GM21447 (cell line): ENCODE measurements around the gene TTC31.
"Not testable (repeated sequence)": the region's sequence is repeated elsewhere in the genome, so short reads cannot be mapped to it uniquely, and the experiment has no call there.

Experiments
- ATAC-seq: cut with Tn5 transposase; IDR thresholded peaks from one replicate; pipeline ENCODE4 v1.9.1; 2021; ENCODE audit not compliant: unreplicated experiment

Gene TTC31

DNA sequence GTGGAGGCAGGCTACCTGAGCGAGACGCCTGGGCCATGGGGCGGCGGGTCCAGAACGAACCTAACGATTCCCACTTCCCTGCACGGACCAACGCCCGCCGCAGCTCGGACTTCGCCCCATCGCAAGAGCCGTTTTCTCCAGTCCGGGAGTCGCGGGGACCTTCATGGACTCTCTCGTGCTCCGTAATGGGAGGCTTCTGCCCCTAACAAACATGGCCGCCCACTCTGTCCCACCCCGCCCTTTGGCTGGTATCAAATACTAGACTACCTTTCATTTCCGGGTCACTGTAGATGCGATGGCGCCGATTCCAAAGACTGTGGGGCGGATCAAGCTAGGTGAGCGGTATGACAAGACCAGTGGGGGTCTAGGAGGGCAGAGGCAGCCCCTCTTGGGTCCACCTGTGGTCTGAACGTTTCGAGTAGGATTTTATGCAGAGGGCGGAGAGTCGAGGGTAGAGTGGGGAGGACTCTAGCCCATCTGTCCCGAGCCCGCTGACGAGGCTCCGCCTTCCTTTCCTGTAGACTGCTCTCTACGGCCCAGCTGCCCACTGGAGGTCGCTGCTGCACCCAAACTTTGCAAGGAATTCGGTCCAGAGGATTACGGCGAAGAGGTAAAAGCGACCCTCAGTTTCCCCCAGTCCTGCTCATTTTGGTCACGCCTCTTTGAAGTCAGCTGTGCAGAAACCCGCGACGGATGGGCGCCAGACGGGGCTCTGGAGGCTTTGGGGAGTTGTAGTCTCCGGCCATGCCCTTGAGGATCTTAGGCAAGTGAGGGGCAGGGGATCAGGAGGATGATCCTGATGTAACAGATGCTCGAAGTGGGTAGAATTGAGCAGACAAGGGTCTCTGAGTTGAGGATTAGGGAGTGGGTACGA is at the start of gene TTC31, which contains the start of gene CCDC142:
TTC31 (plus strand) TSS at position 281 of the 874 bp plus-strand sequence; CDS start at position 296, 15 bp downstream.
CCDC142 (minus strand) TSS at position 198 of the 874 bp plus-strand sequence; CDS start at position 37, 161 bp downstream.
- ATAC-seq: peak; percentile 94

DNA sequence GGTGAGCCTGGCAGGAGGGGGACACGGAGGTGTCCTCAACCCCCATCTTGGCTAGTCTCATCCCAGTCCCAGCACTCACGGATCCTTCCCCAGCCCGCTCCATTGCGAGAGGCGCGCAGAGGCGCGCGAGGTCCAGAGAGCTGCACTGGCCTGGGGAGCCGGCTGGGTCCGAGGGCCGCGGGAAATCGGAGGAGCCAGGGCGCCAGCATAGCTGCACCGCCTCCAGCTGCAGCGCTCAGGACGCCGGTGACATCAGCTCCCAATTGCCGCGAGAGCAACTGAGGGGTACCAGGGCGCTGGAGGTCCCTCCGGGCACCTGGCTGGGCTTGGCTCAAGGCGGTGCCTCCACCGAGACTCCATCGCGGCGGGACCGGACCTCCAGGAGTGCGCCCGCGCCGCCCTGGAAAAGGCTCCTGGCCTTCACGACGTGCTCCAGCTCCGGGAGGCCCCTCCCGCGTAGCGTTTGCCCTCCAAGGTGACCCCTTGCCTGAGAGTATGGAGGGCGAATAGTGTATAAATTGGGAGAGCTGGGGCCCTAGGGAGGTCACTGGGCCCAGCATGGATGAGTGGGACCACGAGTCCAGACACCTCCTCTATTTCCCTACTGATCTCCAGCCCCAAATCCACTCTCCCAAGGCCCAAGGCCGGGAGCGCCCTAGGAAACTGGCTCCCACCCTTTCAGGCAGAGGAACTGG is 46.6 kb upstream of the TTC31 start:
- ATAC-seq: no peak

DNA sequence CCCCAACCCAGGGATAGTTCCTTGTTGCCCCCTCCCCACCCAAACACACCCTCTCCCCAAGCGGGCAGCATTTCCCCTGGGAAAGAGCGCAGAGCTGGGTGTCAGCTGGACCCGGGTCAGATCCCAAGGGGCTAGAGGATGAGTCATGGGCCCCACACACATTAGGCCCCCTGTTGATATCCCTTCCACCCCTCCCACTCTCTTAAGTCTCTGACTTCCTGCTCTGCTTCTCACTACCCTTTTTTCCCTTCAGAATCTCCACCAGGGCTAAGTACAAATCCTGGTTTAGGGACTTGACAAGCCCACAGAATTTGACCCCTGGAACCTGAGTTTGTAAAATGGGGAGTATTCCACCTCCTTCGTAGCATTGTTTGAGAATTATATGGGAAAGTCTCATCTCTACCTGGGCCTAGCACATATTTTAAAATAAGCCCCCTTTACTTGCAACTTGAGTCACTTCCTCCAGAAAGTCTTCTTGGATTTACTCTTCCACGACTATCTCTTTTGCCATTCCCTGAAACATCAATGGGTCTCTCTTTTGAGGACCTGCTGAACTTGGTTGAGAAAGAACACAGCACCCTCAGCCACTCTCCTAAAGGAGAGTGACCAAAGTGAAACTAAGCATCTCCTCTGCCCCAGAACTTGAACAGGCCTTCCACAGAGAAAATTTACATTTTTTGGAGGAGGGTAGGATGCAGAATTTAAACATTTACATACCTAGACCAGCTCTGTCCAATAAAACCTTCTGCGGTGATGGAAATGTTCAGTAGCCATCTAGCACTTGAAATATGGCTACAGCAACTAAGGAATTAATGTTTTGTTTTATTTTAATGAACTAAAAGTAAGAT is 45.8 kb upstream of the TTC31 start:
- ATAC-seq: no peak

DNA sequence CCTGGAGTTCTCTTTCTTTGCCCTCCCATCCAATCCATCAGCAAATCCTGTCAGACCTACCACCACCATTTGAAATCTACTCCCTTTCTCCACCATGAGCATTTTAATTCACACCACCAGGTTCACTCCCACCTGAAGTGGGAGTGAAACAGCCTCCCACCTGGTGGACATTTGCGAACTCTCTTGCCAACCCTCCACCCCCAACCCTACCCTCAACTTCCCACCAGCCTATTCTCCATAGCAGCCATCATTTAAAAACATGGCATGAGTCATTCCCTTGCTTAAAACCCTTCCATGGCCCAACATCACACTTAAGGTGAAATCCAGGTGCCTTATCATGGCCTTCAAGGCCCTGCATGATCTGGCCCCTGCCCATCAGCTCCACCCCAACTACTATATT is 44.6 kb upstream of the TTC31 start:
- ATAC-seq: no peak

DNA sequence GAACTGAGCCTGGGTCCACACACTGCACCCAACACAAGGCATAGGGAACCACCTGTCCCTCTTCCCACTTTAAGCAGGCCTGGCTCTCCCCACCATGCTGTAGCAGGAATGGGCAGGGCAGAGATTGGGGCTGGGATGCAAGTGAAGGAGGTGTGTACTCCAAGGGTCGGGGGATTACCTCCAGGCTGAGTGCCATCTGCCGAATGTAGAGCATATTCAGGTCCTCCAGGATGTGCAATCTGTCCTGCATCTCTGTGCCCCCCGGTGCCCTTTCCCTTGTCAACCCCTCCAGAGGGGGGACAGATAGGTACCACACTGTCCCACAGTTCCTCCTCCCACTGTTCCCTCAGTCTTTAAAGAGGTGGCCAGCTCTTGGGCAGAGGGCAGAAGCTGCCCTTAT is 43.5 kb upstream of the TTC31 start:
- ATAC-seq: no peak

DNA sequence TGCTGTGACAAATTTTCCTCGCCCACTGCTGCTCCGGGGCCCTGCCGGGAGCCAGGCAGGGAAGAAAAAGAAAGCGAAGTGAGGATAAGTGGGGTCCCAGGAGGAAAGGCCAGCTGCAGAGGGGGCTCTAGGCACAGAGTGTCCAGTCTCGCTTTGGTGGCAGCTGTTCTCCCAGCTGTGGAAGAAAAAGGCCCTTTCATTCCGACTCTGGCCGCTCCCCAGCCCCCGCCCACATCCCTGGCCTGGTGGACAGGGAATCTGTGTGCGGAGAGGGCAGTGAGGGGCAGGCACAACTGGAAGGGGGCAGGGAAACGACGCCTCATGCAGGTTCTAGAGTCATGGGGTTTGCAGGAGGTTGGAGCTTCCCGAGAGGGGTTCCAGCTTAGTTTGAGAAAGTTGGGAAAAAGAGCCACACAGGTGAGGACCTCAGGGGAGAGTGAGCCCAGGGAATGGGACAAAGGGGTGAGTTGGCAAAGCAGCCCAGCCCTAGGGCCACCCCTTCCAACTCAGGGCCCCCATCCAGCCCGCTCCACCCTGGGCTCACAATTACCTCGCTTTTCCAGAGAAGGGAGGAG is 43.0 kb upstream of the TTC31 start:
- no peak for ATAC-seq

DNA sequence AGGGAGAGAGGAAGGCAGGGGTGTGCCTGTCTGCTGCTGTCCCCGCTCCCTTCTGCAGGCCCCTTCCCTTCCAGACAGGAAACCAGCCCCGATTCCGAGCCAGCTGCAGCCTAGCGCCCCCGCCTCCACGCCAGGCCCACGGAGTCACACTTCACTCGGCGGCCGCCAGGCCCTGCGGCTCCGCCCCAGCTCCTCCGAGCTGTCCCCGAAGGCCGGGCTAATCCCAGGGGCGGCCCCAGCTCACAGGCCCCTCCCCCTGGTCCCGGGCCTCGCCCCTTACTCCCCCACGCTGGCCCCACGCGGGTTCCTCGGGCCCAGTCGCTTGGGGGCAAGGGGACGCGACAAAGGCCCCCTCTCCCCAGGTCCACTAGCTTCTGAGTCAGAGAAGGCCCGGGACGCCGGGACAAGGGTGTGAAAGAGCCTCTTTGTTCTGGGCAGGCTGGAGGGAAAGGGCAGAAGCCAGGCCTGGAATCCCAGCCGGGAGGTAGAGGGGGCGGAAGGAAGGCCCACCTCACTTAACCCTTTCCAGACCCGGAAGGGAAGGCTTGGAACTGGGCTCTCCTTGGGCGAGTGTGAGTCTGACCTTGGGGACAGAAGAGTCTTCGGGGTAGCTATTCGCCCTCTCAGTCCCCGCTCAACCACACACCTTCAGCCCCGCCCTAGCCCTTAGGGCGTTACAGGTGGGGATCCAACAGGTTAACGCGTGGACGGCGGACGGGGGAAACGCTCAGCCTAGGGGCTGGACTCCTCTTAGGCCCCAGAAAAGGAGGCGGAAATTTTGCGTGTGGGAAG is 42.3 kb upstream of the TTC31 start:
- ATAC-seq: peak; percentile 87

DNA sequence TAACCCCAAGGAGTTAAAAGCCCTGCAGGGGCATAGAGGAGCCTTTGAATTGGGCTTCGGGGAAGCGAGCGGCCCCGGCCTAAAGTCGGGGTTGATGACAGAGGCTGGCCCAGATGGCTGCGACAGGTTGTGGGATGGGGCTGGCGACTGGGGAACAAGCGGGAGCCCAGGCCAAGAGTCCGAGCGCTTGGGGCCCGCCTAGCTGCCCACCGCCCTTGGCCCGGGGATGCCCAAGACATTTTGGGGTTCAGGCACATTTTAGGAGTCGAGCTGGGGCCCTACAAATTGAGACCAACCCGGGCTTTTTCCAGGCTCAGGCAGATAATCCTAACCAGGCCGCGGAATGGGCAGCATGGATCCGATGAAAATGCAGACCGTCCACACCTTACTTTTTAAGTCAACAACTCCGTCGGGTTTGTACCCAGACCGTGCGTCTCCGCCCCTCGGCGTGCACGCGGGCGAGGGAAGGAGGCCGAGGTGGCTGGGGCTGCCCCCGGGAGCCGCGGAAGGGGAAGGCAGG is 41.7 kb upstream of the TTC31 start:
- no peak for ATAC-seq

DNA sequence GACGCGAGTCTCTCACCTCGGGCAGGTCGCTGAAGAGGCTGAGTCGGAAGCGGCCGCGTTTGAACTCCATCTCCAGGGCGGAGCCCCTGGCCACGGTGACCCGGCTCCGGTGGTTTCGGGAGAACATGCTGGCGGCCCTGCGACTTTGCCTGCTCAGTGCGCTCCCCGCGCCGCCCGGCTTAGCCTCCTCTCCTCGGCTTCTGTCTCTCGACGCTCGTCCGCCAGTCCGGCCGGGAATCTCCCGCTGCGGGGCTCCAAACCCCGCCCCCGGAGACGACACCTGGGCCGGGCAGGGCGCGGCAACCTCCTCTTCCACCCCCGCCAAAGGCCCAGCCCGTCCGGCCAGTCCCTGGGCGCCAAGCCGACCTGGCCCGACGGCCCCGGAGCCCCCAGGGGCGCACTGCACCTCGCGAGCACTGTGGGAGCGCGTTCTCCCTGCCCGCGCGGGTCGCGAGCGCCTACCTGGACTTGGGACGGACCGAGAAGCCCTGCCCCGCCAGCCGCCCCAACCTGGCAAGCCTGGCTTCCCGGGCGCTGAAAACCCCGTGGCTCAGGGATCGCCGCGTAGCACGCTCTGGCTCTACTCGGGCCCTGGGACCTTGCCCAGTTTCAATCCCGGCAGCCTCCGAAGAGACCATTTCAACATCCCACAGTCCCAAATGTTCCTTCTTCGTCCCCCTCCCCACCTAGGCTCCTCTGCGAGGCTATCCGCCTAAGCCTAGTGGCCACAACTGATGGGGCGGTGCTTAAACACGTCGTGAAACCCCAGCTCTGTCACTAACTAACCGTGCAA is 41.0 kb upstream of the TTC31 start, which contains the start of gene RTKN:
RTKN (minus strand) TSS at position 248 of the 793 bp plus-strand sequence; CDS start at position 127, 121 bp downstream.
- ATAC-seq: no peak

DNA sequence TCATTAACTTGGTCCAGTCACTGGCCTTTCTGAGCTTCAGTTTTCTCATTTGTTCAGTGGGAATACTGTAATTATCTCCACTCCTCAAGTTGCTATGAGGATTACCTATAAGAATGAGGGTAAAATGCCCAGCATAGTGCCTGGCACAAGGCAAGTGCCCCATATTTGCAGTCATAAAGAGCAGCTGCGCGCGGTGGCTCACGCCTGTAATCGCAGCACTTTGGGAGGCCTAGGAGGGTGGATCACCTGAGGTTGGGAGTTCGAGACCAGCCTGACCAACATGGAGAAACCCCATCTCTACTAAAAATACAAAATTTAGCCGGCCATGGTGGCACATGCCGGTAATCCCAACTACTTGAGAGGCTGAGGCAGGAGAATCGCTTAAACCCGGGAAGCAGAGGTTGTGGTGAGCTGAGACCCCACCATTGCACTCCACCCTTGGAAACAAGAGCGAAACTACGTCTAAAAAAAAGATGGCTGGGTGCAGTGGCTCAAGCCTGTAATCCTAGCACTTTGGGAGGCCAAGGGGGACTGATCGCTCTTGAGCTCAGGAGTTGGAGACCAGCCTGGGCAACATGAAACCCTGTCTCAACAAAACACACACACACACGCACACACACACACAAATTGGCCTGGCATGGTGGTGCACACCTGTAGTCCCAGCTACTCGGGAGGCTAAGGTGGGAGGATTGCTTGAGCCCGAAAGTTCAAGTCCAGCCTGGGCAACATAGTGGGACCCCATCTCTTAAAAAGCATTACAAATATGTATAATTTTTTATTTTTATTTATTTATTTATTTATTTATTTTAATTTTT is 40.2 kb upstream of the TTC31 start:
- ATAC-seq: not testable (repeated sequence)

DNA sequence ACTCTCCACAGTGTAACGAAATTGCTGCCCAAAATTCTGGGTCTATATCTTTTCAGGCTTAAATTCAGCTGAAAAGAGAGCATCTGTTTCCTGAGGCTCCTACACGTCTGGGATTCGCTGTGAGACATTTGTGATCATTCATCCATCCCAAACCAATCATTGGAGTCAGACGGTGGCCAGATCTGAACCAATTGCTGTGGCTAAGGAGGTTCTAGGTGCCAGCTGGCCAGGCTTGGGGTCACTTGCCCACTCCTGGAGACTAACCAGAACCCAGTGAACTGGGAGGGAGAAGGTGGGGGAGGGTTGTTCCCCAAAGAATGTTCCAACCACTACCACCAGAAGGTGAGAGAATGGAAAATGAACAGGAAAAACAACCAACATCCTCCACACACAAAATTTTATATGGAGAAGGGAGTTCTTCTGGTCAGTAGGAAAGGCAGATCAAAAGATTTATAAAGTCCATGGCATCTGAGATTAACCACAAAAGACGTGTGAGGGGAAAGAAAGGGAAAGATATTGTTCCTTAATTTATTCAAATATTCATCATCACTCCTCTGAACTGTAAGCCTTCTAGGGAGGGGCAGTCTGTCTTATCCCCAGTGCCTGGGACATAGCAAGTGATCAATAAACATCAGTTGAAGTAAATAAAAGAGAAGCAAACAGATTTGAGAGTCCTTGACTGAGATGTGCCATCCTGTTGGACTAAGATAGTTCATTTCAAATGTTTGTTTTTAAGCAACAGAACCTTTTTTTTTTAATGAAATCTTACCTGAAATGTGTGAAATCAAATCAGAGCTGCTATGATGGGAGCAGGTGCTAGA is 38.2 kb upstream of the TTC31 start:
- no peak for ATAC-seq

DNA sequence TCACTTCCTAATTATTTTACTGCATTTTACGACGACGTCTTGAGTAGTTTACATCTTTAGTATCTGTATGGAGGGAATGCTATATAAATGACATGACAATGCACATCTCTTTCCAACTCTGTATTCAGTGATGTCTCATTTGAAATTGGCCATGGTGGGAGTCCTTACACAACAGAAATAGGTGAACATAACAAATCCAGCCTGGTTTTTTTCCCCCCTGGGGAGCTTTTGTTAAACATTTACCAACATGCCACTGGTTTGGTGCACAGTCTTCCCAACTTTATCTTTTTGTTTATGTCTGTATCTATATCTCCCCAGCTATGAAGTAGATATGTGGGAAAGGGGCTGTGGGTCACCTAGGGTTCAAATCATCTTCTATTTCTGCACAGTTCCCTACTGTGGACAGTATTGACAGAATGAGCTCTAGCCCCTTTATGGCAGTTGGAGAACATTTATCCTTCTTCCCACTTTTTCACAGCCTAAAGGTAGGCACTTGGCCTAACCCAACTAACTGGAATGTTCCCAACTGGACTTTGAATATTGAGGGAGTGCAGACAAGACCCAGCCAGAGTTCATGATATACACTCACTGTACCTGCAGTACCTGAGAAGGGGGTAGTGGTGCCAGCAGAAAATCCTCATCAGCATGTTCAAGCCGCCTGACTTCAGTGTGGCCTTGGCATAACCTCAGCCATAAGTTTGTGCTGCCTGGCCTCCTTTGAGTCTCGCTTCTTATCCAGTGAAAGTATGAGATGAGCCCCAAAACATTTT is 35.5 kb upstream of the TTC31 start:
- ATAC-seq: no peak

DNA sequence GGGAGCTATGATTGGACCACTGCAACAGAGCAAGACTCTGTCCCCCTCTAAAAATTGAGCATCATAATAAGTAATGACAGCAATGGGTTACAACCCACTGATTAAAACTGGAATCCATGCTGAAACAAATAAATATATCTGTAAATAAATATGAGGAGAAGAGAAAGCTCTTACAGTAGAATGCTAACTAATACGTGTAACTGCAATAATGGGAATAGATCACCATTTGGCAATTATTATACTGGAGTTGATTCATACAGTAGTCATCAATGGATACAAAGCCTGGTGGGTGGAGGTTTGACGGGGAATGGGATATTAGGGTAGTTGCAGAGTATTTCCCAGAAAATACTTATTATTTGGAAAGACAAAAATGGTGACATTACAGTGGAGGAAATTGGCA is 34.1 kb upstream of the TTC31 start:
- ATAC-seq: no peak

DNA sequence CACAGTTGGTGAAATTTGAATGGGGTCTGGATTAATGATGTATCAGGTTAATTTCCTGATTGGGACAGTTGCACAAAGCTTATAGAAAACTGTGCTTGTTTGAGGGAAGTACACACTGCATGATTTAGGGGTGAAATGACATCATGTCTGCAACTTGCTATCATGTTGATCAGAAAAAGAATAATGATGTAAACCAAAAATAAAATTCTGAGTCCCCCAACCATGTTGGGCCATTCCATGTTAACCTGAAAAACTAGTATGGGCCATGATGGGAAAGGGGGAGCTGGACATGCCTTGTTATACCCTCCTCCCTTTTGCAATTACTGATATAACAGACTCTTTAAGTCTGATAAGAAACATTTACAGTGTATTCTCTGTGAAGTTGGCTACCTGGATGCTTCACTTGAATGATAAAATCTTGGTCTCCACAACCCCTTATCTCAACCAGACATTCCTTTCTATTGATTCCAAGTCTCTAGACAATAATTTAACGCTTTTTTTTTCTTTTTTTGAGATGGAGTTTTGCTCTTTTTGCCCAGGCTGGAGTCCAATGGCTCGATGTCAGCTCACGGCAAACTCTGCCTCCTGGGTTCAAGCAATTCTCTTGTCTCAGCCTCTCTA is 32.2 kb upstream of the TTC31 start:
- ATAC-seq: no peak

DNA sequence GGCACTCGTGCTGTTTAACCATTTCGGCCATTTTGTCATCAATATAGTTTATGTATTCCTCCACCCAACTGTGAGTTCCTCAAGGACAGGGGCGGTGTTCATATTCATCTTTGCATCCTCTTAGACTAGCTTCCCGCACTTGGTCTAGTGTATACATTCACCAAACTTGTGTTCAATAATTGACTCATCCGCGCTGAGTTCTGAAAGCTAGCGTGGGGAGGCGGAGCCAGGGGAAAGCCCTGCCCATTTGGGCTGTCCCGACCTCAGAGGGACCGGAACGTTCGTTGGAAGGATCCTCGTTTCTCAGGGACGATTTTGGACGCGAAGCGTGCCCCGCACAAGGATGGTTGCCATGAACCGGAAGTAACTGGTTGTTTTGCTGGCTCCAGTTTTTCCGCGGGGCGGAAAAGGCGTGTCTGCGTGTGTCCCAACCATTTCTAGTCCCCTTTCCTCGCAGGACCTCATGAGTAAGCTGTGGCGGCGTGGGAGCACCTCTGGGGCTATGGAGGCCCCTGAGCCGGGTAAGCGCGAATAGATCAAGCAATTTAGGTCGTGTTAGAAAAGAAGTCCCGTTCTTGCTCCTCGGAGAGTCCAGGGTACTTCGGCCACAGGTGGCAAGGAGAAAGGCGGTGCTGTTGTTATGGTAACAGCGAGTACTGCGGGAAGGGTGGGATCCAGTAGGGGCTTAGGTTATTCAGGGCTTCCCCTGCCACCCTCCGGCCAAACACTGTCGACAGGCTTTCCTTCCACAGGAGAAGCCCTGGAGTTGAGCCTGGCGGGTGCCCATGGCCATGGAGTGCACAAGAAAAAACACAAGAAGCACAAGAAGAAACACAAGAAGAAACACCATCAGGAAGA is 28.0 kb upstream of the TTC31 start, which contains the start of gene INO80B:
INO80B (plus strand) TSS at position 434 of the 858 bp plus-strand sequence; CDS start at position 464, 30 bp downstream.
- peak; percentile 38 for ATAC-seq
